ENCODE data around the gene TCEA3.

TCEA3 gene

GRCh38 chr1:23370330-23370708 lies 54.2 kb downstream of the TCEA3 start:
- no peak for DNase-seq (ENCODE audit: low read depth in 1 of 2, low spot score in 1 of 2)

- no peak for DNase-seq (ENCODE audit: low read depth in 1 of 2, low spot score in 1 of 2)
Observed at GRCh38 chr1:23369335-23370013, 55.1 kb downstream of the TCEA3 start, which contains the start of gene ZNF436. Gene ZNF436 (minus strand): TSS chr1:23369836. CDS start chr1:23368005, 1,831 bp downstream.

GRCh38 chr1:23368562-23369334 lies 55.8 kb downstream of the TCEA3 start:
- DNase-seq (ENCODE audit: low read depth in 1 of 2, low spot score in 1 of 2) = peak; percentile 61 to 79

GRCh38 chr1:23367791-23368561 lies 56.6 kb downstream of the TCEA3 start:
- DNase-seq (ENCODE audit: low read depth in 1 of 2, low spot score in 1 of 2) = peak; percentile 94 to 97

- DNase-seq (ENCODE audit: low read depth in 1 of 2, low spot score in 1 of 2) = no peak
Observed at GRCh38 chr1:23367451-23367790, 57.1 kb downstream of the TCEA3 start.

- no peak for DNase-seq (ENCODE audit: low read depth in 1 of 2, low spot score in 1 of 2)
Observed at GRCh38 chr1:23366598-23366997, 58.0 kb downstream of the TCEA3 start.

- no peak for DNase-seq (ENCODE audit: low read depth in 1 of 2, low spot score in 1 of 2)
Observed at GRCh38 chr1:23366146-23366545, 58.4 kb downstream of the TCEA3 start.

GRCh38 chr1:23362218-23362713 lies 62.3 kb downstream of the TCEA3 start:
- DNase-seq (ENCODE audit: low read depth in 1 of 2, low spot score in 1 of 2) = no peak

- DNase-seq (ENCODE audit: low read depth in 1 of 2, low spot score in 1 of 2) = no peak
Observed at GRCh38 chr1:23358310-23358875, 66.2 kb downstream of the TCEA3 start.

- no peak for DNase-seq (ENCODE audit: low read depth in 1 of 2, low spot score in 1 of 2)
Observed at GRCh38 chr1:23357138-23357908, 67.2 kb downstream of the TCEA3 start.

- DNase-seq (ENCODE audit: low read depth in 1 of 2, low spot score in 1 of 2) = no peak
Observed at GRCh38 chr1:23356471-23357137, 67.9 kb downstream of the TCEA3 start.

GRCh38 chr1:23354245-23354644 lies 70.3 kb downstream of the TCEA3 start:
- no peak for DNase-seq (ENCODE audit: low read depth in 1 of 2, low spot score in 1 of 2)

- DNase-seq (ENCODE audit: low read depth in 1 of 2, low spot score in 1 of 2) = no peak
Observed at GRCh38 chr1:23352096-23352695, 72.4 kb downstream of the TCEA3 start.

- DNase-seq (ENCODE audit: low read depth in 1 of 2, low spot score in 1 of 2) = no peak
Observed at GRCh38 chr1:23345920-23346319, 78.6 kb downstream of the TCEA3 start.

GRCh38 chr1:23344987-23345472 lies 79.5 kb downstream of the TCEA3 start:
- no peak for DNase-seq (ENCODE audit: low read depth in 1 of 2, low spot score in 1 of 2)

GRCh38 chr1:23344111-23344986 lies 80.2 kb downstream of the TCEA3 start, which contains the start of gene HNRNPR:
Gene HNRNPR (minus strand): TSS chr1:23344284. CDS start chr1:23341008, 3,276 bp downstream.
- DNase-seq (ENCODE audit: low read depth in 1 of 2, low spot score in 1 of 2) = peak; percentile 97

- peak in 1 of 2 donors; percentile 17 for DNase-seq (ENCODE audit: low read depth in 1 of 2, low spot score in 1 of 2)
Observed at GRCh38 chr1:23343221-23344110, 81.1 kb downstream of the TCEA3 start.
